A549 (cell line): ENCODE results near the gene PREX1.

Experiments used
- CHD2 ChIP-seq: fragments of 150-350 bp; IDR thresholded peaks from 2 replicates; pipeline ENCODE4 v1.6.1; 2014; ENCODE audit warnings: low read length; ENCODE audit not compliant: partially characterized antibody
- MAX ChIP-seq: IDR thresholded peaks from 2 replicates; pipeline ENCODE4 v1.6.1; 2012
- PHF8 ChIP-seq: fragments of 200-600 bp; sonication (generic); IDR thresholded peaks from 2 replicates; pipeline ENCODE4 v1.6.1; 2016; ENCODE audit warnings: low read depth, mild to moderate bottlenecking, antibody characterized with exemption, moderate library complexity, borderline replicate concordance
- POLR2A ChIP-seq: IDR thresholded peaks from 2 replicates; pipeline ENCODE4 v1.6.1; 2012; ENCODE audit warnings: mild to moderate bottlenecking, low read length
- TF ChIP-seq, protein P1 (sequence below): fragments of >200 bp; sonication (Bioruptor Twin); formaldehyde crosslinking; IDR thresholded peaks from 3 replicates; pipeline ENCODE4 v1.5.1; 2016

DNA sequence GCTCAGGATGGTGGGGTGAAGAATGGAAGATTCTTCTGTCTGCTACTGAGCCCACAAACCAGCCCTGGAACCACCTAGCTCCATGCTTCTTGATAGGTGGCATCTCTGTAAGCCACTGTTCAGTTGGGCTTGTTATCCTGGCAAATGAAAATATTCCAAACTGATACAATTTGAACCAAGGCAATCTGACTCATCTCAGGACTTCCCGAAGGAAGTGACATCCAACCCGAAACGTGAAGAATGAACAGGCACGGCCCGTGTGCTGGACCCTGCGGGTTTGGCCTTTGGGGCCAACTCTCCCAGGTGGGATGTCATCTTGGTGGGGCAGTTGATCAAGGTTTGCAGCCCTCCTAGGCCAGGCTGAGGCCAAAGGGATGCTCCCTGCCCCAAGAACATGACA, 160.3 kb downstream of the PREX1 start:
- TF ChIP-seq MAX (no peak), PHF8 (no peak), POLR2A (no peak), CHD2 (no peak)
- TF ChIP-seq, protein P1, sequence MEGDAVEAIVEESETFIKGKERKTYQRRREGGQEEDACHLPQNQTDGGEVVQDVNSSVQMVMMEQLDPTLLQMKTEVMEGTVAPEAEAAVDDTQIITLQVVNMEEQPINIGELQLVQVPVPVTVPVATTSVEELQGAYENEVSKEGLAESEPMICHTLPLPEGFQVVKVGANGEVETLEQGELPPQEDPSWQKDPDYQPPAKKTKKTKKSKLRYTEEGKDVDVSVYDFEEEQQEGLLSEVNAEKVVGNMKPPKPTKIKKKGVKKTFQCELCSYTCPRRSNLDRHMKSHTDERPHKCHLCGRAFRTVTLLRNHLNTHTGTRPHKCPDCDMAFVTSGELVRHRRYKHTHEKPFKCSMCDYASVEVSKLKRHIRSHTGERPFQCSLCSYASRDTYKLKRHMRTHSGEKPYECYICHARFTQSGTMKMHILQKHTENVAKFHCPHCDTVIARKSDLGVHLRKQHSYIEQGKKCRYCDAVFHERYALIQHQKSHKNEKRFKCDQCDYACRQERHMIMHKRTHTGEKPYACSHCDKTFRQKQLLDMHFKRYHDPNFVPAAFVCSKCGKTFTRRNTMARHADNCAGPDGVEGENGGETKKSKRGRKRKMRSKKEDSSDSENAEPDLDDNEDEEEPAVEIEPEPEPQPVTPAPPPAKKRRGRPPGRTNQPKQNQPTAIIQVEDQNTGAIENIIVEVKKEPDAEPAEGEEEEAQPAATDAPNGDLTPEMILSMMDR, result no peak
